Panc1 (cell line): ENCODE data around the gene MBD1. TPM values are rescaled to one million over a fixed set of nuclear protein-coding genes. Genes with fewer than 3 reads are reported as not detected.

Experiments
- ATAC-seq: fragments of 200-7000 bp; cut with Tn5 transposase; 2 replicates; pipeline ENCODE4 v1.9.1; 2020; ENCODE audit warnings: mild to moderate bottlenecking, moderate library complexity
- BruUV-seq: library from RNA; stranded (reverse); fragments of 400-500 nt; replicated peaks from 2 replicates; lab custom pipeline; 2021; lab: Mats Ljungman, UMichigan
- CTCF ChIA-PET: fragments of 300-600 bp; sonication (Branson Sonifier 250); formaldehyde crosslinking; loops from one replicate; lab custom pipeline; 2022; ENCODE audit warnings: antibody characterized with exemption; lab: Charles Lee
- POLR2A ChIA-PET: fragments of 300-600 bp; sonication (Branson Sonifier 250); formaldehyde crosslinking; loops from one replicate; lab custom pipeline; 2022; ENCODE audit warnings: antibody characterized with exemption; lab: Charles Lee
- DNase-seq: peaks from one replicate; pipeline ENCODE4 v3.0.0-alpha.2; 2010; ENCODE audit warnings: low read depth, low spot score
- H3K27ac ChIP-seq: 2 replicates; pipeline ENCODE4 v1.5.1; 2011; ENCODE audit warnings: mild to moderate bottlenecking, low read length, inconsistent platforms
- H3K27me3 ChIP-seq: fragments of 200-500 bp; sonication (Bioruptor generic); 2 replicates; pipeline ENCODE4 v1.6.0; 2014; ENCODE audit warnings: low read length, inconsistent platforms; ENCODE audit not compliant: control insufficient read depth, insufficient read depth
- H3K36me3 ChIP-seq: fragments of 200-500 bp; sonication (Bioruptor generic); 2 replicates; pipeline ENCODE4 v1.5.1; 2014; ENCODE audit warnings: inconsistent platforms, mild to moderate bottlenecking, low read length, moderate library complexity; ENCODE audit not compliant: control insufficient read depth, insufficient read depth
- H3K4me1 ChIP-seq: 2 replicates; pipeline ENCODE4 v1.5.1; 2011; ENCODE audit warnings: inconsistent platforms, mild to moderate bottlenecking, low read length, moderate library complexity; ENCODE audit not compliant: control insufficient read depth, insufficient read depth
- H3K4me3 ChIP-seq, 2 experiments: 2 replicates each; pipeline ENCODE4 v1.5.1; 2011 to 2012; ENCODE audit warnings: low read depth in 2 of 2, low read length in 2 of 2, mild to moderate bottlenecking in 2 of 2, inconsistent platforms in 1 of 2, moderate library complexity in 1 of 2
- H3K9me3 ChIP-seq: fragments of 200-500 bp; sonication (Bioruptor generic); 2 replicates; pipeline ENCODE4 v1.5.1; 2014; ENCODE audit warnings: low read depth, mild to moderate bottlenecking, inconsistent platforms, low read length, moderate library complexity; ENCODE audit not compliant: control insufficient read depth, insufficient read depth
- POLR2AphosphoS5 ChIP-seq: IDR thresholded peaks from 2 replicates; pipeline ENCODE4 v1.6.1; 2012; ENCODE audit warnings: mild to moderate bottlenecking, low read depth, low read length, moderate library complexity
- SIN3A ChIP-seq: IDR thresholded peaks from 2 replicates; pipeline ENCODE4 v1.6.1; 2012; ENCODE audit warnings: low read depth, mild to moderate bottlenecking, low read length, moderate library complexity, borderline replicate concordance; ENCODE audit not compliant: insufficient read depth
- TCF7L2 ChIP-seq: IDR thresholded peaks from 2 replicates; pipeline ENCODE4 v1.6.1; 2011; ENCODE audit warnings: mild to moderate bottlenecking, low read depth, low read length, inconsistent platforms
- in situ Hi-C: cut with HindIII; loops from 2 replicates; pipeline ENCODE4 v1.10.0; 2016; ENCODE audit warnings: low sequenced_read_pairs, low pct_unique_long_range_greater_than_20kb
- intact Hi-C: fragments of 100-400 bp; cut with micrococcal nuclease; formaldehyde crosslinking; loops from one replicate; pipeline ENCODE4 v1.10.0; 2022; ENCODE audit not compliant: unreplicated experiment
- total RNA-seq: library from RNA; stranded (reverse); gene quantifications from one replicate; pipeline ENCODE4 v1.2.1, GENCODE V29; 2021; ENCODE audit not compliant: unreplicated experiment
- TF ChIP-seq, protein P1 (sequence below), 2 experiments: IDR thresholded peaks; 2 replicates each; pipeline ENCODE4 v1.6.1; 2011 to 2012; ENCODE audit warnings: low read depth in 2 of 2, control low read depth in 1 of 2, low read length in 1 of 2, mild to moderate bottlenecking in 1 of 2, moderate library complexity in 1 of 2; ENCODE audit not compliant: insufficient read depth in 1 of 2
- TF ChIP-seq, protein P2 (sequence below): fragments of 450-650 bp; IDR thresholded peaks from 2 replicates; pipeline ENCODE4 v1.5.1; 2017; ENCODE audit warnings: mild to moderate bottlenecking

Gene MBD1
- total RNA-seq, 1 experiment from 2014 or later = 47.3 TPM

DNA sequence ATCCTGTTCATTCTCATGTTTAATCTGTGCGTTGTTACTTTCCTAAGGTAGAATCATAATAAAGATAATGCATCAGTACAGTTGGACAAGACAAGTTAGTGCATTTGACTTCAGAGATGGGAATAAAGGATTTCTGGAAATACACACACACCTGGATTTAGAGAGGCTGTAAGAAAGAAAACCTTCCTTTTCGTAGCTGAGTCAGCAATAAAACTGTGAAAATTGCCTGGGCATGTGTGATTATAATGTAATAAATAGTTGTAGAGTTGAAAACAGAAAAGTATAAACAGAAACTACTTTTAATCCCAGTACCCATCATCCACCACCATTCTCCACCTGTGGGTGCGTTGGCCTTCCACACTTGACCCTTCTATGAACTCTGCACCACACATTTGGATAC lies 30.4 kb downstream of the MBD1 start:
- intact Hi-C loops (no loop called here), in situ Hi-C loops (no loop called here)
- TF ChIP-seq SIN3A = no peak
- TF ChIP-seq, protein P1, sequence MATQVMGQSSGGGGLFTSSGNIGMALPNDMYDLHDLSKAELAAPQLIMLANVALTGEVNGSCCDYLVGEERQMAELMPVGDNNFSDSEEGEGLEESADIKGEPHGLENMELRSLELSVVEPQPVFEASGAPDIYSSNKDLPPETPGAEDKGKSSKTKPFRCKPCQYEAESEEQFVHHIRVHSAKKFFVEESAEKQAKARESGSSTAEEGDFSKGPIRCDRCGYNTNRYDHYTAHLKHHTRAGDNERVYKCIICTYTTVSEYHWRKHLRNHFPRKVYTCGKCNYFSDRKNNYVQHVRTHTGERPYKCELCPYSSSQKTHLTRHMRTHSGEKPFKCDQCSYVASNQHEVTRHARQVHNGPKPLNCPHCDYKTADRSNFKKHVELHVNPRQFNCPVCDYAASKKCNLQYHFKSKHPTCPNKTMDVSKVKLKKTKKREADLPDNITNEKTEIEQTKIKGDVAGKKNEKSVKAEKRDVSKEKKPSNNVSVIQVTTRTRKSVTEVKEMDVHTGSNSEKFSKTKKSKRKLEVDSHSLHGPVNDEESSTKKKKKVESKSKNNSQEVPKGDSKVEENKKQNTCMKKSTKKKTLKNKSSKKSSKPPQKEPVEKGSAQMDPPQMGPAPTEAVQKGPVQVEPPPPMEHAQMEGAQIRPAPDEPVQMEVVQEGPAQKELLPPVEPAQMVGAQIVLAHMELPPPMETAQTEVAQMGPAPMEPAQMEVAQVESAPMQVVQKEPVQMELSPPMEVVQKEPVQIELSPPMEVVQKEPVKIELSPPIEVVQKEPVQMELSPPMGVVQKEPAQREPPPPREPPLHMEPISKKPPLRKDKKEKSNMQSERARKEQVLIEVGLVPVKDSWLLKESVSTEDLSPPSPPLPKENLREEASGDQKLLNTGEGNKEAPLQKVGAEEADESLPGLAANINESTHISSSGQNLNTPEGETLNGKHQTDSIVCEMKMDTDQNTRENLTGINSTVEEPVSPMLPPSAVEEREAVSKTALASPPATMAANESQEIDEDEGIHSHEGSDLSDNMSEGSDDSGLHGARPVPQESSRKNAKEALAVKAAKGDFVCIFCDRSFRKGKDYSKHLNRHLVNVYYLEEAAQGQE (IDR thresholded peaks at IDR 0.05; ENCODE audit: insufficient read depth in 1 of 2, low read depth in 2 of 2, low read length in 1 of 2) = no peak
- no peaks in the 10 kb centered on the region for H3K27me3 ChIP-seq
- no peaks in the 10 kb centered on the region for H3K9me3 ChIP-seq
- H3K4me3 ChIP-seq = no peak overlapping the region
- ChIA-PET CTCF (no interaction called here), POLR2A (no interaction called here)
- no peak overlapping the region for H3K27ac ChIP-seq
- no peaks in the 10 kb centered on the region for H3K36me3 ChIP-seq
- no TSS peak for BruUV-seq
- H3K4me1 ChIP-seq = no peaks in the 10 kb centered on the region
- ATAC-seq (no peak), DNase-seq (no peak)

DNA sequence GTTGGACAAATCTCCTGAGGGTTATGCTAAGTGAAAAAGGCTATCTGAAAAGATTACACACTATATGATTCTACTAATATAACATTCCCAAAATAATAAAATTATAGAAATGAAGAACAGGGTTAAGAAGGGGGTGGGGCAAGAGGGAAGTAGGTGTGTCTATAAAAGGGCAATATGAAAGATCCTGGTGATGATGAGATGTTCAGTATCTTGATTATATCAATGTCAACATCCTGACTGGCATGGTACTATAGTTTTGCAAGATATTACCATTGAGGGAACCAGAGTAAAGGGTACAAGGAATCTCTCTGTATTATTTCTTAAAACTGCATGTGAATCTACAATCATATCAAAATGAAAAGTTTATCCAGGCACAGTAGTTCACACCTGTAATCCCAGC lies 31.7 kb downstream of the MBD1 start:
- H3K27me3 ChIP-seq = no peaks in the 10 kb centered on the region
- POLR2A ChIA-PET = no interaction called here
- in situ Hi-C loops (no loop called here), intact Hi-C loops (no loop called here)
- H3K4me3 ChIP-seq = no peak overlapping the region
- CTCF ChIA-PET = no interaction called here
- ATAC-seq (no peak), DNase-seq (no peak)
- no peaks in the 10 kb centered on the region for H3K9me3 ChIP-seq
- TF ChIP-seq, protein P1 (IDR thresholded peaks at IDR 0.05; ENCODE audit: insufficient read depth in 1 of 2, low read depth in 2 of 2, low read length in 1 of 2) = no peak
- TF ChIP-seq TCF7L2 = no peak
- TF ChIP-seq, protein P2, sequence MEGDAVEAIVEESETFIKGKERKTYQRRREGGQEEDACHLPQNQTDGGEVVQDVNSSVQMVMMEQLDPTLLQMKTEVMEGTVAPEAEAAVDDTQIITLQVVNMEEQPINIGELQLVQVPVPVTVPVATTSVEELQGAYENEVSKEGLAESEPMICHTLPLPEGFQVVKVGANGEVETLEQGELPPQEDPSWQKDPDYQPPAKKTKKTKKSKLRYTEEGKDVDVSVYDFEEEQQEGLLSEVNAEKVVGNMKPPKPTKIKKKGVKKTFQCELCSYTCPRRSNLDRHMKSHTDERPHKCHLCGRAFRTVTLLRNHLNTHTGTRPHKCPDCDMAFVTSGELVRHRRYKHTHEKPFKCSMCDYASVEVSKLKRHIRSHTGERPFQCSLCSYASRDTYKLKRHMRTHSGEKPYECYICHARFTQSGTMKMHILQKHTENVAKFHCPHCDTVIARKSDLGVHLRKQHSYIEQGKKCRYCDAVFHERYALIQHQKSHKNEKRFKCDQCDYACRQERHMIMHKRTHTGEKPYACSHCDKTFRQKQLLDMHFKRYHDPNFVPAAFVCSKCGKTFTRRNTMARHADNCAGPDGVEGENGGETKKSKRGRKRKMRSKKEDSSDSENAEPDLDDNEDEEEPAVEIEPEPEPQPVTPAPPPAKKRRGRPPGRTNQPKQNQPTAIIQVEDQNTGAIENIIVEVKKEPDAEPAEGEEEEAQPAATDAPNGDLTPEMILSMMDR = no peak
- no peak for TF ChIP-seq SIN3A
- no peak for TF ChIP-seq POLR2AphosphoS5
- H3K36me3 ChIP-seq = no peaks in the 10 kb centered on the region
- no peak overlapping the region for H3K27ac ChIP-seq
- BruUV-seq = no TSS peak
- H3K4me1 ChIP-seq = no peaks in the 10 kb centered on the region
